GM12872 (cell line): ENCODE measurements around the gene ANO2.

Experiments
- TF ChIP-seq, protein P1 (sequence below): IDR thresholded peaks from 3 replicates; pipeline ENCODE4 v1.5.1; 2011; ENCODE audit warnings: low read depth, mild to moderate bottlenecking, low read length, moderate library complexity; ENCODE audit not compliant: insufficient read depth

Gene ANO2

DNA sequence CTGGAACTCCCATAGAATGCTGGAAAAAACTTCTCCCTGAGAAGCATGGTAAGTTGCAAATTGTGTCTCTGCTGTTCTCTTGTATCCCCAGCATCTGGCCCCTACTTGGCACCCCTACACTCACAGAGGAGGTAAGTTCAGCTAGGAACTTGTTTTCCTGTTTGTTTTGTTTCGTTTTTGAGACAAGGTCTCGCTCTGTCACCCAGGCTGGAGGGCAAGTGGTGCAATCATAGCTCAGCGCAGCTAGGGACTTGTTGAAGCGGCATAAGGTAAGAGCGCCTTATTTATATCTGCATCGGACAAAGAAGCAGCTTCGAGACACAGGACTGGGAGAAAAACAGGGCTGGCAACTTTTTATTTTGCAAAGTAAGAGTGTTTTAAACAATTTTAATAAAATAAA lies 18.5 kb upstream of the ANO2 start:
- TF ChIP-seq, protein P1, sequence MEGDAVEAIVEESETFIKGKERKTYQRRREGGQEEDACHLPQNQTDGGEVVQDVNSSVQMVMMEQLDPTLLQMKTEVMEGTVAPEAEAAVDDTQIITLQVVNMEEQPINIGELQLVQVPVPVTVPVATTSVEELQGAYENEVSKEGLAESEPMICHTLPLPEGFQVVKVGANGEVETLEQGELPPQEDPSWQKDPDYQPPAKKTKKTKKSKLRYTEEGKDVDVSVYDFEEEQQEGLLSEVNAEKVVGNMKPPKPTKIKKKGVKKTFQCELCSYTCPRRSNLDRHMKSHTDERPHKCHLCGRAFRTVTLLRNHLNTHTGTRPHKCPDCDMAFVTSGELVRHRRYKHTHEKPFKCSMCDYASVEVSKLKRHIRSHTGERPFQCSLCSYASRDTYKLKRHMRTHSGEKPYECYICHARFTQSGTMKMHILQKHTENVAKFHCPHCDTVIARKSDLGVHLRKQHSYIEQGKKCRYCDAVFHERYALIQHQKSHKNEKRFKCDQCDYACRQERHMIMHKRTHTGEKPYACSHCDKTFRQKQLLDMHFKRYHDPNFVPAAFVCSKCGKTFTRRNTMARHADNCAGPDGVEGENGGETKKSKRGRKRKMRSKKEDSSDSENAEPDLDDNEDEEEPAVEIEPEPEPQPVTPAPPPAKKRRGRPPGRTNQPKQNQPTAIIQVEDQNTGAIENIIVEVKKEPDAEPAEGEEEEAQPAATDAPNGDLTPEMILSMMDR, result no peak

DNA sequence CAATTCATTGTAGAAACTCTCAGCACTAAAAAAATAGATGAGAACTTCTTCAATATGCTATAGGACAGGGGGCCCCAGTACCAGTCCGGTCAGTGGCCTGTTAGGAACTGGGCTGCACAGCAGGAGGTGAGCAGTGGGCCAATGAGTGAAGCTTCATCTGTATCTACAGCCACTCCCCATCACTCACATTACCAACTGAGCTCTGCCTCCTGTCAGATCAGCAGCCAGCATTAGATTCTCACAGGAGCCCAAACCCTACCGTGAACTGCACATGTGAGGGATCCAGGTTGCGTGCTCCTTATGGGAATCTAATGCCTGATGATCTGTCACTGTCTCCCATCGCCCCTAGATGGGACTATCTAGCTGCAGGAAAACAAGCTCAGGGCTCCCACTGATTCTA lies 15.7 kb upstream of the ANO2 start:
- TF ChIP-seq, protein P1, result no peak

DNA sequence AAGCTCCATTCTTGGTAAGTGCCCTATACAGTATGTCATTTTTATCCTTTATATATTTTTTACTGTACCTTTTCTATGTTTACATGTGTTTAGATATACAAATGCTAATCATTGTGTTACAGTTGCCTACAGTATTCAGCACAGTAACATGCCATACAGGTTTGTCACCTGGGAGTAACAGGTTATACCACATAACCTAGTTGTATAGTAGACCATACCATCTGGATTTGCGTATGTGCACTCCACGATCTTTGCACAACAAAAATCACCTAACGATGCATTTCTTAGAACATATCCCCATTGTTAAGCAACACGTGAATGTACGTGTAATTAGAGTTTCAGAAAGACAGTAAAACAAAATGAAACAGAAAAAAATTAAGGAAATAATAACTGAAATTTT lies 11.9 kb upstream of the ANO2 start:
- TF ChIP-seq, protein P1, result no peak

DNA sequence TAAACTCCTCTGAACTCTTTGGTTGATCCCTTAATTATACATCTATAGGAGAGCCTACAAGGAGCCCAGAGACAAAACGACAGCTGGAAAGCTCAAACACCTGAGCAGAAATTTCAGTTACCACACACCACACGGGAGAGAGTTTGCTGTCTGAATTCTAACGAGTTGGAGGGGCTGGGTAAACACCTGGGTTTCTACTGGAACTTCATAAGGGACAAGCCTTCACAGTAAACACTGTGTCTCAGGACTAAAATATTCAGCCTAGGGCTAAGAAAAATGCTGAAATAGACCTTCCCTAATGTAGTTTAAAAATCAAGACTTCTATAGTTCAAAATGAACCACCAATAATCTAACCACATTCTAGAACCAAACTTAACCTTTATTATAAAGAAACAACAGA lies 9.6 kb upstream of the ANO2 start:
- TF ChIP-seq, protein P1, result no peak

DNA sequence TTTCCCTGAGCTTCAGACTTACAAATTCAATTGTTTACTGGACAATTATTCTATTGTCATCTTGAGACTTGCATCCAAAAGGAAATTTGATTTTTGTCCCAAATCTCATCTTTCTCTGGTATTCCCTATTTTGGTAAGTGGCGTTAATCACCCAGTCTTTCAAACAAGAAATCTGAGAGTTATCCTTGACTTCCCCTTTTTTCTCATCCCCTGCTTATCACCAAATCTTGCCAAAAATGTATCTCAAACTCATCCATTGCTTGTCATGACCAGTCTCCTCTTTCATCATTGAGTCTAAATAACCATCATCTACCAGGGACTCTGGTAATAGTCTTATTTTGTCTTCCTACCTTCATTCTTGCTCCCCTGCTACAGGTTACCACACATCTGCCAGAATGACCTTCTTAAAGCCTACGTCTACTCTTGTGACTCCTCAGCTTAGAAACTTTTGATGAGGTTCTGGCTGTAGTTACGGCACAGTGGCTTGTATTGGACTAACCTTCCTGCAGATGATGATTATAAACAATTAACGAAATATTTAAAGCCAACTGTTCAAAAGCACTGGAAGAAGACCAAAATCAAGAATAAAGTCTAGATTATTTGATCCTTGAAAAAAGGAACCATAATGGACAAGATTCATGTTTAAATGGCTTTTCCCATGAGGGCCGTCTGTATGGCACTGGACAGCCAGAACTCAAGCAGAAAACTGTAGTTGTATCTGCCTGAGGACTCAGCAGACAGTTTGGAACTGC lies 9.0 kb upstream of the ANO2 start:
- TF ChIP-seq, protein P1, result no peak

DNA sequence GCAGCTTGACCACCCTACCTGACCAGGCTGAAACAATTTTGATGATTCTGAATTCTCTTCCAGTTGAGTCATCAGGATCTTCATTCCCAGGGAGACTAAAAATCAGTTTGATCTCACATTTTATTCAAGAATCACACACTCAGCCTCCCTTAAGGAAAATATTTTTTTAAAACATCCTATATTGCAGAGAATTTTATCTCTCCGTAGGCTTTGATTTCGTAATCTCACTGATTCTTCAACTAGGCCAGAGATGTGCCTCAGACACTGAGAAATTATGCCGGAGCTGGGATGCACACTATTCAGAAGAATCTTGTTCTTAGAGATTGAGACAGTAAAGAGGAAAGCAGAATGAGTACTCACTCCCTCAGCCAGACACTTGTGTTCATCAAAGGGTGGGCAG lies 7.0 kb upstream of the ANO2 start:
- TF ChIP-seq, protein P1, result no peak

DNA sequence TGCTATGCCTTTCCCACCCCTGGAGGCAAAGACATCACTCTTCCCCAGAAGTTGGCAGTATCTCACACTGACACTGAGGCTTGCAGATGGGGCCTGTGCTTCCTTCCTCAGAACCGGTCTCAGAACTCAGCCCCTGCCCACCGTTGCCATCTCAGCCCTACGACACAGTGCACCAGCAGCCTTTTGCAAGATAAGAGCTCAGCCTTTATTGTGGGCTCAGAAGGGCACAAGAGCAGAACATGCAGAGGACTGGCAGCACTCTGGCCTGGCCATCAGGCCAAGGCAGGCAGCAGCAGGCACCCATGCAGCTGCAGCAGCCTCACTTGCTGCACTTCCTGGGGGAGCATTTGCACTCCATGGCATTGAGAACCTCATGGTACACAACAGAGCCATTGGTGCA lies 3.6 kb upstream of the ANO2 start:
- TF ChIP-seq, protein P1, result no peak
